NCI-H1092 treated with DMSO at 0.1 percent for 48 hours (cell line): ENCODE measurements around the gene DPPA3.
"Not testable (repeated sequence)": the region's sequence is repeated elsewhere in the genome, so short reads cannot be mapped to it uniquely, and the experiment has no call there.

Experiments used
- DNase-seq: peaks from one replicate; lab custom pipeline; 2025; lab: John Stamatoyannopoulos, UW

The DPPA3 gene

GRCh38 chr12:7730984-7731383 lies 19.8 kb downstream of the DPPA3 start:
- not testable (repeated sequence) for DNase-seq

GRCh38 chr12:7731486-7731885 lies 20.3 kb downstream of the DPPA3 start:
- no peak for DNase-seq

GRCh38 chr12:7732993-7733392 lies 21.8 kb downstream of the DPPA3 start:
- no peak for DNase-seq

GRCh38 chr12:7747246-7747645 lies 36.0 kb downstream of the DPPA3 start, which contains the start of gene CLEC4C:
TSS of gene CLEC4C (minus strand) at chr12:7747375. CDS start at chr12:7747348, 27 bp downstream.
- no peak for DNase-seq

GRCh38 chr12:7748852-7749251 lies 37.6 kb downstream of the DPPA3 start:
- no peak for DNase-seq

GRCh38 chr12:7749442-7749841 lies 38.2 kb downstream of the DPPA3 start:
- no peak for DNase-seq

GRCh38 chr12:7750350-7750749 lies 39.1 kb downstream of the DPPA3 start:
- DNase-seq, result no peak

GRCh38 chr12:7751394-7751793 lies 40.2 kb downstream of the DPPA3 start:
- DNase-seq, result no peak

GRCh38 chr12:7751941-7752922 lies 41.0 kb downstream of the DPPA3 start:
- not testable (repeated sequence) for DNase-seq

GRCh38 chr12:7755668-7756067 lies 44.4 kb downstream of the DPPA3 start:
- DNase-seq, result not testable (repeated sequence)

- DNase-seq, result no peak
Observed at GRCh38 chr12:7756993-7757392, 45.8 kb downstream of the DPPA3 start.

GRCh38 chr12:7758766-7759140 lies 47.5 kb downstream of the DPPA3 start:
- DNase-seq, result no peak
